K562 (cell line): ENCODE measurements around the gene NR2F6. TPM values are rescaled to one million over a fixed set of nuclear protein-coding genes. Genes with fewer than 3 reads are reported as not detected.

Source experiments
- ARID4B ChIP-seq: sonication (generic); formaldehyde crosslinking; IDR thresholded peaks from 2 replicates; pipeline ENCODE4 v1.8.0; 2022; ENCODE audit warnings: mild to moderate bottlenecking, missing genetic modification reagents
- CREB1 ChIP-seq, 2 experiments: sonication (generic) in 1 of 2; formaldehyde crosslinking in 1 of 2; IDR thresholded peaks; 2 replicates each; pipeline versions ENCODE4 v1.6.1 to v1.8.0; 2012 to 2022; ENCODE audit warnings: inconsistent platforms in 1 of 2, mild to moderate bottlenecking in 1 of 2, missing genetic modification reagents in 1 of 2, moderate library complexity in 1 of 2
- DACH1 ChIP-seq: fragments of 450-650 bp; IDR thresholded peaks from 2 replicates; pipeline ENCODE4 v1.6.1; 2018; ENCODE audit not compliant: partially characterized antibody
- GATAD2A ChIP-seq: fragments of 450-650 bp; IDR thresholded peaks from 2 replicates; pipeline ENCODE4 v1.6.1; 2017
- HDAC8 ChIP-seq: fragments of 450-650 bp; IDR thresholded peaks from 2 replicates; pipeline ENCODE4 v1.6.1; 2016; ENCODE audit warnings: mild to moderate bottlenecking, missing genetic modification characterization, moderate library complexity, missing compliant biosample characterization
- HNRNPUL1 ChIP-seq: fragments of 200-400 bp; formaldehyde crosslinking; IDR thresholded peaks from 2 replicates; pipeline ENCODE4 v1.6.1; 2017; ENCODE audit warnings: low read length
- MLLT1 ChIP-seq, 2 experiments: fragments of 450-650 bp; IDR thresholded peaks; 2 replicates each; pipeline ENCODE4 v1.6.1; 2016
- PCBP1 ChIP-seq: fragments of 200-400 bp; formaldehyde crosslinking; IDR thresholded peaks from 2 replicates; pipeline ENCODE4 v1.6.1; 2018; ENCODE audit warnings: mild to moderate bottlenecking, low read depth, low read length; ENCODE audit not compliant: poor library complexity, severe bottlenecking
- RAD51 ChIP-seq: fragments of 450-650 bp; IDR thresholded peaks from 2 replicates; pipeline ENCODE4 v1.7.1; 2016; ENCODE audit warnings: low read depth, mild to moderate bottlenecking, borderline replicate concordance
- SAFB ChIP-seq: fragments of 200-400 bp; formaldehyde crosslinking; IDR thresholded peaks from 2 replicates; pipeline ENCODE4 v1.6.1; 2017; ENCODE audit warnings: low read depth, low read length, borderline replicate concordance
- TAF7 ChIP-seq: fragments of 450-650 bp; IDR thresholded peaks from 2 replicates; pipeline ENCODE4 v1.6.1; 2016; ENCODE audit warnings: missing genetic modification characterization, missing compliant biosample characterization
- ZNF398 ChIP-seq: fragments of 250-450 bp; sonication (Bioruptor Pico); IDR thresholded peaks from 2 replicates; pipeline ENCODE4 v1.8.0; 2021; ENCODE audit warnings: moderate library complexity, mild to moderate bottlenecking, inconsistent platforms
- ZNF436 ChIP-seq: fragments of 250-450, 450-650 bp; sonication (Bioruptor Pico); formaldehyde crosslinking; IDR thresholded peaks from 2 replicates; pipeline ENCODE4 v1.7.0; 2020; ENCODE audit warnings: mild to moderate bottlenecking
- ZNF589 ChIP-seq: fragments of 200-800 bp; sonication (Bioruptor generic); IDR thresholded peaks from 2 replicates; pipeline ENCODE4 v1.6.1; 2016; ENCODE audit warnings: low read depth, missing genetic modification characterization, missing compliant biosample characterization
- ZNF740 ChIP-seq, 3 experiments: fragments of 200-800 bp in 1 of 3; sonication (Bioruptor generic) in 1 of 3; sonication (generic) in 1 of 3; formaldehyde crosslinking in 1 of 3; IDR thresholded peaks; 2 replicates each; pipeline versions ENCODE4 v1.6.1 to v1.8.0; 2016 to 2022; ENCODE audit warnings: mild to moderate bottlenecking in 2 of 3, missing compliant biosample characterization in 2 of 3, missing genetic modification characterization in 2 of 3, missing genetic modification reagents in 1 of 3
- ZNF830 ChIP-seq: fragments of 250-450 bp; sonication (Bioruptor Pico); IDR thresholded peaks from 2 replicates; pipeline ENCODE4 v1.5.0; 2021; ENCODE audit warnings: mild to moderate bottlenecking
- polyA plus RNA-seq, 8 experiments: library from polyadenylated mRNA; depleted of rRNA in 4 of 8; stranded (reverse) in 5 of 8; unstranded in 3 of 8; fragments of >200 nt; fragmentation: Nextera tagmentation in 2 of 8; fragmentation: Illumina TruSeq in 1 of 8; extraction: Ambion mirVana in 2 of 8; extraction: Trizol in 1 of 8; gene quantifications; 2 replicates each; pipeline versions ENCODE4 v1.2.1 to v1.2.3, GENCODE V29; 2011 to 2014; ENCODE audit warnings: inconsistent platforms in 1 of 8, missing spikeins in 1 of 8
- total RNA-seq, 7 experiments: library from RNA; depleted of rRNA in 6 of 7; stranded (reverse); fragments of >200 nt in 6 of 7; fragmentation: Illumina TruSeq in 2 of 7; extraction: Trizol in 2 of 7; gene quantifications; 2 replicates each; pipeline versions ENCODE4 v1.2.1 to v1.2.3, GENCODE V29; 2011 to 2021; ENCODE audit warnings: low replicate concordance in 1 of 7

Gene NR2F6
- total and polyA plus RNA-seq, 9 of the 15 experiments (the other 6 are each of a cell fraction or from before 2014, with no cell fraction given) = 0.76 to 97.5 (median 18.8) TPM

- TF ChIP-seq ARID4B (CRISPR knock-in tag) (peak; percentile 15; the same call in 1 of the 2 replicates), RAD51 (no peak), GATAD2A (no peak), ZNF398 (CRISPR knock-in tag) (no peak), CREB1 (IDR thresholded peaks at IDR 0.05) (no peak), CREB1 (CRISPR knock-in tag; IDR thresholded peaks at IDR 0.05) (no peak), ZNF830 (CRISPR knock-in tag) (no peak), PCBP1 (no peak), ZNF589 (CRISPR knock-in tag) (0 out of 2 replicates have a peak, but pooled peaks have one; percentile 9), HDAC8 (tag) (no peak), SAFB (no peak), TAF7 (tag) (no peak), HNRNPUL1 (no peak), MLLT1 (IDR thresholded peaks at IDR 0.05) (no peak), ZNF740 (CRISPR knock-in tag; IDR thresholded peaks at IDR 0.05) (0 out of 2 replicates have a peak, but pooled peaks have one; percentile 30), ZNF740 (tag; IDR thresholded peaks at IDR 0.05) (peak in 1 of 2 experiments; percentile 90; a peak in 2 of 4 replicates), DACH1 (no peak), ZNF436 (no peak)
Measured at GRCh38 chr19:17235971-17236777, 9.5 kb downstream of the NR2F6 start (continued).
